G401.6 (cell line): ENCODE results near the gene COLQ.

Experiments used
- FAIRE-seq: peaks from 2 replicates; lab custom pipeline; 2012; peaks lifted over from hg19 to GRCh38; lab: Jason Lieb, UNC

COLQ gene

DNA sequence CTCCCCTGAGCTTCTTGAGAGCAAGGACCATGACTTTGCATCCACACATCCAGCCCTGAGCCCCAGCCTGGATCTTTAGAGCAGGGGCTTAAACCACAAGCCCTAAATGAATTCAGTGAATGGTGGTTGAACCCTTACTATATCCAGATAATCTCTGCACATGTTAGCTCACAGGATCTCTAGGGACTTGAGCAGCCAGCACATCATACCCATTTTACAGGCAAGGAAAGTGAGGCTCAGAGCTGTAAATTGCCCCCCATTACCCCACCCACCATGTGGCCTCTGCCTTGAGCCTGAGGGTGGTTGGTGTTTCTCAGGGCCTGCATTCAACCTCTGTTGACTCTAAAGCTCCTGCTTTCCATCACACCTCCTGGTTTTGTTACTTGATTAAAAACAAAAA is 66.5 kb downstream of the COLQ start:
- no peak for FAIRE-seq

DNA sequence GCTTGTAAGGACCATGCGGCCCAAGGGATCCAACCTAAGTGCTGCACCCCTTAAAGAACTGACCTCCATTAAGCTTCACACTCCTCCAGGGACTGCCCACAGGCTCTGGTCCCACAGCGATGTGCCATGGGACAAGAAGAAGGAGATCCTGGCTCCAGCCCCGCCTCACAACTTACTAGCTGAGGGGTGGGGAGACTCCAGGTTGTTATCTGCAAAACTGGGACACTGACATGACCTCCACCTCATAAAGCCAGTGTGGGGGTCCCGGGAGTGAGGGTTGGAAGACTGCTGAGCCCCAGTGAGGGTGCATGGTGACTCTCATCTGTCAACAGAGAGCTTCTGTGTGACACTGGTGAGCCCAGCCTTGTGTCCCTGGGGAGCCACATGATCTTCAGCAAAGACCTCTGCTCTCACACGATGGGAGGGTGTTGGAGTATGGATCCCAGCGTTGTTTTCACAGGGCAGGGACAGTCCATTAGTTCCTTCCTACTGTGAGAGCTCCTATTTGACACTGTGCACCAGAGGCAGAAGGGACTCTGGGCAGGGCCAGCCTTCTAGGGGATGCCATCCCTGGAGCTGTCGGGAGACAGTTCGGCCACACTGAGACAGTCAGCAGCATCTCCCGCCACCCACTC is 67.4 kb downstream of the COLQ start:
- no peak for FAIRE-seq

DNA sequence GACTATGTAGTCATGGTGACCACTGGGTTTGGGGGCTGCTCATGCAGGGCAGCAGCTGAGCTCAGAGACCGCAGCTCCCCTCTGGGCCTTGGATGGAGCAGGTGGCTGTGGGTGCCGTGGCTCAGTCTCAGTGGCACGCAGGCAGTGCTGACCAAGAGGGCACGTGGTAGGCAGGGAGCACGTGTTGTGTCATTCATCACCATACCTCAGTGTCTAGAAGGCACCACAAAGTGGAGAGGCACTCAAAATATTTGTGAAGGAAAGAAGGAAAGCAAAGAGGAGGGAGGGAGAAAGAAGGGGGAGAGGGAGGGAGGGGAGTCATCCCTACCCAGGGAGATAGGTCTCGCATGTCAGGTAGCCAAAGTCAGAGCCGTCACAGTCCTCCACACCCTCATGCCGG is 68.0 kb downstream of the COLQ start:
- FAIRE-seq = no peak

DNA sequence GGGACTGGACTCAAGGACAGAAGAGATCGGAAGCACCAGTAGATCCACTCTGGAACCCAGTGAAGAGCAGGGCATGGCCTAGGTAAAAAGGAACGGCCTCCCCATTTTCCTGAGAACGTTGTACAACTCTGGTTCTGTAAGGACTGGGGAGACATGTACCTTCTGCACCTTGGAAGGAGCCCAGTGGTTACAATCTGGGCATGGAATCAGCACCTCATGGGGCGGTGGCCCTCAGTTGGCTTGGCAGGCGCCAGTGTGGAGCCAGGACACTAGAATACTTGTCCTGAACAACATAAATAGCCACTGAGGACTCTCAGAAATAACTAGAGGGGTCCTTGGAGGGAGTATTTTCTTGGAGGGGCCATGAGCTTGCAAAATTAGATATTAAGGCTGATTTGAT is 68.5 kb downstream of the COLQ start:
- no peak for FAIRE-seq

DNA sequence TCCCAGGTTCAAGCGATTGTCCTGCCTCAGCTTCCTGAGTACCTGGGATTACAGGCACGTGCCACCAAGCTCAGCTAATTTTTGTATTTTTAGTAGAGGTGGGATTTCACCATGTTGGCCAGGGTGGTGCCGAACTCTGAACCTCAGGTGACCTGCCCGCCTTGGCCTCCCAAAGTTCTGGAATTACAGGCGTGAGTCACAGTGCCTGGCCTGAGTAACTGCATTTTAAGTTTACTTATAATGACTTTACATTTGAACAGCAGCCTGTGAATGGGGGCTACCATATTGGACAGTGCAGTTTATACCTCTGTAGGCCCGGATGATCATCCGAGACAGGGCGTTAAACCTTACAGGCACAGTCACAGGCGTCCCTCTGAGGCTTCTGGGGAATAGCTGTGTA is 69.3 kb downstream of the COLQ start:
- no peak for FAIRE-seq

DNA sequence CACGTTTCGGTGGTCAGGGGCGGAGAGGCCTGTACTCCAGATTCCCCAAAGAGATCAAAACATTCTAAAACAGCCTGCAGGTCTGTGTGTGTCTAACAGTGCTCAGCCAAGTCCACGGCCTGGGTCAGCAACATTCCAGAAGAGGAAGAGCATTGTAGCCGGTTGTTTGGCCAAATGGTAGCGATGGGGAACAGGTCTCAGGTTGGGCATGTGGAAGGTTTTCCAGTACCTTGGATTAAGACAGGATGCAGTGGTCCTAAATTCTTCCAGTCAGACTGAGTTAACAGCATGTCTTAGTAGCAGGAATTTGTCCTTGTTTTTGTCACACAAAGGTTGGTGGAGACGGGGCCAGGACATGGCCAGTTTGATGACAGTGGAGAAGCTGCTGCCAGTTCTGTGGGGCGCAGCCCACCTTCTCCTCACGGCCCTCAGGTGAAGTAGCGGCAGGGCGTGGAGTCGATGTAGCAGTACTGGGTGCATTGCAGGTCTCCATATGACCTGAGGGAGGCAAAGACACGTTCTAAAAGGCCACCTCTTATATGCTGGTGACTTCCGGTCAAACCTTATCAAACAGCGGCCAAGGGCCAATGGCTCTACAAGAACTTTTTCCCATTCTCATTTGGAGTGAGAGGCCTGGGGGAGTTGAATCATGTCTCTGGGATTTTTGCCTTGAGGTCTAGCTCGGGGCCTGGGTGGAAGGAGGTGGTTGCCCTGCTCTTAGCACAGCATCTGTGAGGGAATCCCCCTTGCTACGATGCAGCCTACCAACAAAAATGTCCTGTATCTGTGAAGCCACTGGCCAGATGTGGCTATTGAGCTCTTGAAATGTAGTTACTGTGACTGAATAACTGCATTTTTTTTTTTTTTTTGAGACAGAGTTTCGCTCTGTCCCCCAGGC is 70.0 kb downstream of the COLQ start:
- no peak for FAIRE-seq

DNA sequence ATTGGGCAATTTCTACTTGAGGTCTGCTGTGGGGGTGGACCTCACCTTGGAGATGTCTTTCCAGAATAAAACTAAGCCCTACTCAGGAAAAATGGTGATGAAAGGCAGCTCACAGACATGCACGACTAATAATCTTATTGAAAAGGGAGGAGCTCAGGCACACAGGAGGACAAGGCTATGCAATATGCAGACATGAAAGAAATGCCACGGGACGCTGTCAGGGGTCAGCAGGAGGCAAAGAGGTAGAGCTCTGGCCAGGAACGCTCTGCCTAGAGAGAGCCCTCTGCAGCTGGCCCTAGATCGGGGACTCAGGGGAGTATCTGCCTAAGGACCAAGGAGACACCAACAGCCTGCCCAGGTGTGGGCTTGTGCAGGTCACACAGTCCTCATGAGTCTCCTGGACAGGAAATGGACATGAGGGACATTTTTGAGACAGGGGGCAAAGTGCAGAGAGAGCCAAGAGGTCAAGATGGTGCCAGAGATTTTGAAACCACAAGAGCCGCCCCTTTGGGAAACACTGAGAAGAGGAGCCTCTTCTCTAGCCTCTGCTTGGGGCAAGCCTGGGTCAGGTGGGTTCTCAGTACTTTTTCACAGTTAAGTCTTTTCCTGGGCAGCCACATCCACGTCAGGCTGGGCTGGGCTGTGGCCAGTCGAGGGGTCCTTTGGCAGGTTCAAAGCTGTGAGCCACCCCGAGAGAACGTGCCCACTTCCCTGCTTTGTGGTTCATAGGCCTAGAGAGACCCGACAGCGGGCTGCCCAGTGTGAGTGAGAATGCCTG is 70.9 kb downstream of the COLQ start:
- FAIRE-seq = no peak

DNA sequence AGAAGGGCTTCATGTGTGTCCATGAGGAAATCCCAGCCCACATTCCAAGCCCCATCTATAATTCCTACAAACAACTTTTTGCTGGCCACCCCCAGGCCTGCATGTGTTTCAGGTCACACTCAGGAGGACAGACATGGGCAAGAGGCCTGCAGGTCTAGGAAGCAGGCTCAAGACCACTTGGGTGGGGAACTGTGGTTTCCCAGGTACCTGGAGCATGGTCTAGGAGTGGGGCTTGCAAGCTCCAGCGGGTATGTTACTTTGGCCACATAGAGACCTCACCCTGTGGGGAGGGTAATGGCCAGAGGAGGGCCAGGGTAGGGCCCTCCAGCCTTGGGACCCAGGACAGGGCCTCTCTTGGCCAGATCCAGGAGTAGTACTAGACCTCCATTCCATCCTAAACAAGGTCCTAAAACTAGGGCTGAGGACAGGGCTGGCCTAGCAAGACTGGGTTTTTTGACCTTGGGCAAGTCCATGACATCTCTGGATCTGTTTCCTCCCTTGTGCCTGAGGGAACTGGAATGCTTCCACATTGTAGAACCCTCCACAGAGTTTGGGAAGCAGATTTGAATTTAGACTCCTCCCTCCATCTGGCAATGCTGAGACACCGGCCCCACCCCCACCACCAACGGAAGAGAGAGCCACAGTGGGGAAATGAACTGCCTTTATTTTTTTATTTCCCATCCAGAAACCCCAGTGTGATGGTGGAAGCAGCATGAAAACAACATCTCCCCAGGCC is 71.8 kb downstream of the COLQ start:
- no peak for FAIRE-seq

DNA sequence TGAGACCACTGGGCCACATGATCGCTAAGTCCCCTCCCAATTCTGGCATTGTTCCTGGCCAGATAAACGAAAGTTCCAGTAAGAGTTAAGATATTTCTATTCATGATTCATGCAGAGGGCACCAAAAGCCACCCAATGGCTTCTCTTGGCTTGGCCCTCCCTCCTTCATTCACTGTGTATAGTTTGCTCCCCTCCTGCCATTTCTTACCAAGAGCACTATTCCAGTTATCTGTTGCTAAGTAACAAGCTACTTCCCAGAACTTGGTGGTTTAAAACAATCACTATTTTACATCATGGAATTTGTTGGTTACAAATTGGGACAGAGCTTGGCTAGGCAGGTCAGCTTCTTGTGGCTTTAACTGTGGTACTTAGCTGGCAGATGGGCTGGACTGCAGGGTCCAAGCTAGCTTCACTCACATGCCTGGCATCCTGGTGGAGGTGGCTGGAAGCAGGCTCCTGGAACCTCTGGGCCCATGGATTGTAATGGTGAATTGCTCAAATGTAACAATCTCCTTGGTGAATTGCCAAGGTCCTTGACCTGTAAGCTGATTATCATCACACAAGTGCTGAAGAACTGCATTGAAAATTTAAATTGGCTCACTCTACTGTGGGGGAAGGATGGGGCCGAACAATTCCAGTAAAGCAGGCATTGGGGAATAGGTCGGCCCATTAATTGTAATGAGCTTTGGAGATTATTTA is 77.5 kb downstream of the COLQ start:
- FAIRE-seq = no peak

DNA sequence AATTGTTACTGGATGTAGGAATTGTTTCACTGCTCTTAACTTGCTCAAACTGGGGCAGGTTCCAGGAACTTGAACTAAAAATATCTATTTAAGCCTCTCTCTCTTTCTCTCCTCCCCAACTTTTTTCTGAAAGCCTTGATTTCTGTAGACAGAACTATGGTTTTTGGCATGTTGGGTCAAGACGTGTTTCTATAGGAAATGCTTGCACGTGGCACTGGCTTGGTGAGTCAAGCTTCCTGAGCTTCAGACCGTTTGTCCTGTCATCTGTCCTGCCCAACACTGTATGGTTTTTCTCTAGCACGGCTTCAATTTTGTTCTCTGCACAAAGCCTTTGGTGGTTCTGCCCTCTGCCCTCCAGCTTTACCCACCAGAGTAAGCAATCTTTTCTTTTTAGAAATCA is 80.6 kb downstream of the COLQ start:
- FAIRE-seq = no peak

DNA sequence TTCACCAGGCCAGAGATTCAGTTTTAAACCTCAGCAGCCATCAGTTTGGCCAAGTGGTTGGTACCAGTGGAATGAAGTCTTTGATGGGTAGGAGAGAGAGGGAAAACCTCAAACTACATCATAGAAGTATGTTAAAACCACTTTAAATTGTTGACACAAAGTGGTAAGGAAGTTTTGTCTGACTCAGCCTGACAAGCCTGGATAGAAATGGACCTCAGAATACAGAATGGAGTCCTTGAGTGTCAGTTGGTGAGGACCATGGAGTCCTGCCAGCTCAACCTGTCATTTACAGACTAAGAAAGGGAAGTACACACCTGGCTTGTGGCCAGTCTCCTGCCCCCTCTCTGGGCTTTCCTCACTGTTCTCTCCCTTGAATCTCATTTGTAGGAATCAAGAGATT is 82.0 kb downstream of the COLQ start:
- no peak for FAIRE-seq

DNA sequence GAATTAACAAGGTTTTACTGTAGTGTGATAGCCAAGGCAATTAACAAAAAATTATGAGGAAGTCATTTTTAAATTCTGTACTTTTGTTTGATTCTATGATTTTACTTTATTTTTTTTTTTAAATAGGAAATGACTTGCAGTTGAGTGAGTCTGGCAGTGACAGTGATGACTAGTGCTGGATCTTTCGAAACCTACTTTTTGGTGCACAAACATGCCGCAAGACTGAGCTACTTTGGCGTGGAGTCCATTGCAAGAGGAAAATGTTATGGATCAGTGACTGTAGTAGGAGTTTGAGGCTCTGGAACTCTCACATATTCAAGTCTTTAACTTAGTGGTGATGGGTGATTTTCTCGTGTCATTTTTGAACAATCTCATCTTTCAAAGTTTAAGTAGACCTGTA is 82.5 kb downstream of the COLQ start:
- no peak for FAIRE-seq

DNA sequence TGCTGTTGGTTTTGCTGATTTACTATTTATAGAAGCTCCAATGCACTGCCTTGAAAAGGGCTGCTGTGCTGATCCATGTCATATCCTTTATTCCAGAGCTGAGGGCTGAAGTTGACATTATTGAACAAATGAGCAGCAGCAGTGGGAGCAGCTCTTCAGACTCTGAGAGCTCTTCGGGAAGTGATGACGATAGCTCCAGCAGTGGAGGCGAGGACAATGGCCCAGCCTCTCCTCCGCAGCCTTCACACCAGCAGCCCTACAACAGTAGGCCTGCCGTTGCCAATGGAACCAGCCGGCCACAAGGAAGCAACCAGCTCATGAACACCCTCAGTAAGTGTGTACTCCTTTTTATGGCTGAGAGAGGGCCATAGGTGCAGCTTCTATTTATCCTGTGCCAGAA is 85.3 kb downstream of the COLQ start:
- no peak for FAIRE-seq

DNA sequence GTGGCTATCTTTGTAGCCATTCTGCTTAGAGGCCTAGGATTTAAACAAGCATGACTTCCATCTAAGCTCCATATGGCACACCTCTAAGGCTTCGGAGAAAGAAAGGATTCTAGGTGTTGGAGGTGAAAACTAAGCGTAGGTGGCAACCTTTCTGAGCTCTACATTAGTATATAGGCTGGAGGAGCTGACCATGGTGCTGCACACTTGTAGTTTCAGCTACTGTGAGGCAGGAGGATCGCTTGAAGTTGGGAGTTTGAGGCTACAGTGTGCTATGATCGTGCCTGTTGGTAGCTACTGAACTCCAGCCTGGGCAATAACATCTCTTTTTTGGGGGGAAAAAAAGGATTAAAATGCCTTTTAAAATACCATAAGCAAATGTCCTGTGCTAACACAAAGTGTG is 86.8 kb downstream of the COLQ start:
- FAIRE-seq = no peak

DNA sequence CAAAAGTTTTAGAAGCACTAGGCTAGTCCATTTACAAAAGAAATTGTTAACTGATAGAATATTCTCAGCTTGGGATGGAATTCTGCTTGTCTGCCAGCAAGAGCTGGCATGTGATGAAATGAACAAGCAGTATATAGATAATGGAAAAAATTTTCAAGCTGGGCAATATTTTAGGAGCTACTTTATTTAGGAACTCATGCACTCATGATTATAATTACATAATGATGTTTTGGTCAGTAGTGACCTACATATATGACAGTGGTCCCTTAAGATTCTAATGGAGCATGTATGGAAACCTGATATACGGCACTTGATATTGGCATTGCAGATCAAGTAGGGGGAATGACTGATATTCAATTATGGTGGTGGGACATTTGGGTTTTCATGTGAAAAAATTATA is 88.0 kb downstream of the COLQ start:
- FAIRE-seq = no peak

DNA sequence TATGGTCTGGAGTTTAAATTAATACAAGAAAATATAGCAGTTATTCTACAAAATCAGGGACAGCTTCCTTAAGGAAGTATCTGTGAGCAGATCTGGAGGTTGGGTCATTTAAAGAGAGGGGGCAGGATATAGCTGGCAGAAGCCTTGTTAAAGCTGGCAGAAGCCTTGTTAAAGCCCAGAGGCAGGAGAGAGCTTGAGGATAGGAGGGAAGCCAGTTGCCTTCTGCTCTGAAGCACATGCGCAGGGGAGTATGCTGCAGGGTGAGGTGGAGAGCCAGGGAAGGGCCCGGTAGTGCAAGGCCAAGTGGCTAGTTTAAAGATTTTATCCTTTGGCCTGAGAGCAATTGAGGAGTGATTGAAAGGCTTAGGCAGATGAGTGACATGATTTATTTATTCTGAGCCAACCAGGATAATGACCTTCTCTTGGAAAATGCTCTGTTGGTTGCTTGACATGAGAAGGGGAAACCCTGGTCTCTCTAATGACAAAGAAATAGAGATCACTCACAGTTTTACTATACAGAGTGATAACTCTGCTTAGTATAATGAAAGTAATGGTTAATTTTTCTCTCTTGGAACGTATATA is 90.2 kb downstream of the COLQ start:
- no peak for FAIRE-seq

DNA sequence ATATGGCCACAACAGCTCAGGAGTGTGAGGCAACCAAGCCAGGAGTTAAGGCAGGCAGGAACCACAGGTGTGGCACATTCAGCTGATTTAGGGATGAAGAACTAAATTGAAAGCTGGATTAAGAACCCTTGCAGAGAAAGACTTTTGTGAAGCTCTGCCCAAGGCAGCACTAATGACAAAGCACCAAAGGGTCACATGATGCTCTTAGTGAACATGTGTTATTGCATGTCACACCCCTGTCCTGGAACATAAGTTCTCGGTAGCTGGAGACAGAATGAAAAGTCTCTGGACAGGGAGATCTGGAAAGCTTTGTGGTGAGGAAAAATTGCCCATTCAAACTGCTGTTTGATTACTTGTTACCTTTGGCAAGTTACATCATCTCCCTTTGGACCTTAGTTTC is 90.9 kb downstream of the COLQ start:
- FAIRE-seq = no peak

DNA sequence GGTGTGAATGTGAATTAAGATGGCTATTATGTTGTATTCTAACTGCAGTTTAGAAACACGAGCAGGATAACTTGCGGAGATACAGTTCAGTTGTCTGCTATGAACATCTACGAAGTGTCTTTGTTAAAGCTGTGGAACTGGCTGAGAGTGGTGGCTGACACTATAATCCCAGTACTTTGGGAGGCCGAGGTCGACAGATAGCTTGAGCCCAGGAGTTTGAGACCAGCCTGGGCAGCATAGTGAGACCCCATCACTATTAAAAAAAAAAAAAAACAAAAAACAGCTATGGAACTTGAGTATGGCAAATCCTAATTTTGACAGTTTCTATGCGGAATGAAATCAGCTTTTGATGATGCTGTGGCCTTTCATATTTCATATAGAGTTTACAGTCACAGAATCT is 92.4 kb downstream of the COLQ start:
- FAIRE-seq = no peak

DNA sequence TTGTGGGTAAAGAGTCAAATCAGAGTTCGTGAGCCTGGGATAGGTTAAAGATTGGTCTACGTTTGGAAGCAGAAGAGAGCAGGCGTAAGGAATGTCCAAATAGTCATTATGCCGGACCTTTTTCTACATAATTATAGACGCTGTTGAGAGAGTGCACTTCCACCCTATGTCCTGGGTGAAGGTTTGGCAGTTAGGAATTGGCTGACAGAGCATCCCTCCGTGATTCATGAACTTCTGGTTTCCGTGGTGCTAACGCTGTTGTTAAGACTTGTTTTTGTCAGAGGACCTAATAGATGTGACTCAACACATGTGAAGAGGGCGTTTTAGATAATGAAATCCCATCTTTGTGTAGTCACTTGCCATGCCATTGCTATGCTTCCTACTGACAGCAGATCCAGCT is 93.0 kb downstream of the COLQ start:
- no peak for FAIRE-seq

DNA sequence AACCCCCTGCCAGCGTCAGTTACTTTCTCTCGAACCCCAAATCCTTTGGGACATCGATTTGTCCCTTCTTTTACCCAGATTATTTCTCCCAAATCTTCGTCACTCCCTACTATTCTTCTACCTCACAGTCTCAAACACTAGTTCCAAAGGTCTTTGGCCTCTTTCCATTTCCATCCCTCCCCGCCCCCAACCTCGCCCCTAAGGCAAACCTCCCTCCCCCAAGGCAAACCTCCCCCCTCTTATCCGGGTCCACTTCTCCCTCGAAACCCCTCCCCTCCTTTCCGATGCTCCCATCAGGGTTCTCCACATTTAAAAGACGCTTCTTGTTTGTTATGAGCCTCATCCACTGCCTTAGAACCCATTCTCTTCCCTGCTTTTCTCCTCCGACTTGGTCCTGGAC is 93.5 kb downstream of the COLQ start:
- no peak for FAIRE-seq

DNA sequence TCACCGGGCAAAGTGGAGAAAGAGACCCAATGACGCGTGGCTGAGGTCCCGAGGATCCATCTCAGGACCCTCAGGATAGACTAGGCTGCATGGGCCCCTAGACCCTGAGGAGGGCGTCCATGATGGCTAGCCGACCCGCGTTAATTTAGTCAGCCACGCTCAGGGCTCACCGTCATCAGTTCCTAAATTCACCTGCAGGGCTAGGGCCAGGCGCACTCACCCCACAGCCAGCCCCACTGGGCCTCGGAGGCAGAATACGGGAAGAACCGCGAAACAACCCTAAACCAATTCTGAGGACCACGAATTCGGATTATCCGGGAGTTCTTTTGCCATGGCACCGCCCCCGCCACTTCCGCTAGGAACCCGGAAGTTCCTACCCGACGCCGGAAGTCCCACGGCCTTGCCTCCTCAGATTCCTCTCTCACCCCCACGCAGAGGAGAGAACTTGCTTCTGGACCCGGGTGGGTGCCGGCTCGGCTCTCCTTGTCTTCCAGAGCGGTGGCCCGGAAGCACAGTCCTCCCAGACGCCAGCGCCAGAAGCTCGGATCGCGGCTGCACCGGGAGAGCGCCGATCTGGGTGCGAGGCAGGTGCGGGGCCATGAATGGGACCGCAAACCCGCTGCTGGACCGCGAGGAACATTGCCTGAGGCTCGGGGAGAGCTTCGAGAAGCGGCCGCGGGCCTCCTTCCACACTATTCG is 94.2 kb downstream of the COLQ start, which contains the start of the genes EAF1 and METTL6:
EAF1 (plus strand) TSS at position 417 of the 699 bp plus-strand sequence; CDS start at position 599, 182 bp downstream.
METTL6 (minus strand) TSS at position 363 of the 699 bp plus-strand sequence. CDS start 1,033 bp downstream, outside the sequence.
- FAIRE-seq = no peak
